Cerebellar nuclear complex (tissue), 1 donor: ENCODE measurements around the gene EIF6.
"Not testable (repeated sequence)": the region's sequence is repeated elsewhere in the genome, so short reads cannot be mapped to it uniquely, and the experiment has no call there.

Experiments
- DNase-seq, 2 experiments: peaks; one replicate each; lab custom pipeline; 2025; lab: John Stamatoyannopoulos, UW

The EIF6 gene

DNA sequence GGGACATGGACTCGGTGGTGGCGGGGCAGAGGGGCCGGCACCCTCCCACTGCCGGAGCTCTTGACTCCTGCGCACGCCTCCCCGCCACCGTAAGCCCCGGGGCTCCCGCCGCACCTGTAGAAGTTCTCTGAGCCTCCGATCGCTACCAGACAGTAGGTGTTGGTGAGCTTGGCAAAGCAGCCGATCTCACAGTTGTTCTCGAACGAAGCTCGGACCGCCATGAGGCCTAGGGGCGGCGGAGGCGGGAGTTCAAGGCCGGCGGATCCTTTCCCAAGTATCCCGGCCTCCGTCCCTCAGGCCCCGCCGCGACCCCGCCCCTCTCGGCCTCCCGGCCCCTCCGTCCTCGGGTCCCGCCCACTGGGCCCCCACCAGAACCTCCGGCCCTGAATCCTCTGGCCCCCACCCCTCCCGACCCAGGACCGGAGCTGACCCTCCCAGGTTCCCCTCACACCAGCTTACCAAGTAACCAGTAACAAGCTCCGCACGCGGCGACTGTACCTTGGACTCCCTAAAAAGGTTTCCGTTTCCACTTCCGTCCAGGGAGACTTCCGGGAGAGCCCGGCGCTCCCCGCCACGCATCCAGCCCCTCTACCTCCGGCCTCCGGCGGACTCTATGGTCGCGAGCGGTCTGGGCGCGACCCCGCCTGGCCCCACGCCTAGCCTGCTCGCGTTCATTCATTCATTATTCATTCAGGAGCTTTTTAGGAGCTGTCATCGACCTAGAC is at the start of gene EIF6:
Gene EIF6, minus strand, starts transcription at position 506 of the 725 bp plus-strand sequence. Its CDS starts 285 bp downstream, at position 221.
- peak in 1 of 2 experiments; percentile 56 for DNase-seq

DNA sequence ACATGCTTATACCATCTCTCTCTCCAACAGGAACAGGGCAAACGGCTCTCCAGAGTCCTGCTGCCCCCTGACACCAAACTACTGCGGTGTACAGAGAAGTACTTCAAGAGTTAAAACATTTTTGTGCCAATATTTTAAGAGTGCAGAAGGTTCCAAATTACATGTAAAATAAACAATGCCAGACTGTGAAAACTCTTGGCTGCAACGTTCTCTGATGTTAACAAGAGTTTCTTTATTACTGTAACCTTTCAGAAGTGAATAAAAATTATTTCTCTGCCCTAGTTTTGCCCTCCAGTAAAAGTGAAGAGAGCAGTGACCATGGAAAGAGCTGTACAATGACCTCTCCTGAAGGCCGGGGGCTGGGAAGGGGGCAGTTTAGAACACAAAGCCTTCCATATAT is 49.0 kb upstream of the EIF6 start:
- no peak for DNase-seq

DNA sequence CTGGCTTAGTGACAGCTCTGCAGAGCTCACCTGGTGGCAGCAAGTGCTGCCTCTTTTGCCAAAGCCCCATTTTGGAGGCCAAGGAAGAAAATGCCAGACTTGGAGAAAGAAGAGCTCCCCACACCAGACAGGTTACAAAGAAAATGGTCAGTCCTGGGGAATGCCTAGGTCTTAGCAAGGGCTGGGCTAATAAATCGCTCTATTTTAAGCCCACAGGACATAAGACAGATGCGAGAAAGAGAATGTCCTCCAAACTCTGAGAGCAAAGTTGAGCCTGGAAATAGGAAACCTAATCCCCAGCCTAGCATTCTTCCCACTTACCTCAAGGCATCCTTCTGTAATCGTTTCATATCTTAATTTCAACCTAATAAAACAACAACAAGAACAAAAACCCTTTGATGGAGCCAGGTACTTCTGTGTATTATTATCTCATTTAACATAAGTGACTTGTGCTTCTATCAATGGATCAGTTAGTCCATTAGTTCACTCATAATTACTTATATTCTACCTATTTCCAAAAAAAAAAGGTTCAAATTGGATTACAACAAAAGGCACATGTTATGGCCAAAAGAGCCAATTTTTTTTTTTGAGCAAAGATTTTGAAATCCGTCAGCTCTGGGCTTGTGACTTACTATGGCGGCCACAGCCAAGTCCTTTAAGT is 48.1 kb upstream of the EIF6 start:
- no peak for DNase-seq

DNA sequence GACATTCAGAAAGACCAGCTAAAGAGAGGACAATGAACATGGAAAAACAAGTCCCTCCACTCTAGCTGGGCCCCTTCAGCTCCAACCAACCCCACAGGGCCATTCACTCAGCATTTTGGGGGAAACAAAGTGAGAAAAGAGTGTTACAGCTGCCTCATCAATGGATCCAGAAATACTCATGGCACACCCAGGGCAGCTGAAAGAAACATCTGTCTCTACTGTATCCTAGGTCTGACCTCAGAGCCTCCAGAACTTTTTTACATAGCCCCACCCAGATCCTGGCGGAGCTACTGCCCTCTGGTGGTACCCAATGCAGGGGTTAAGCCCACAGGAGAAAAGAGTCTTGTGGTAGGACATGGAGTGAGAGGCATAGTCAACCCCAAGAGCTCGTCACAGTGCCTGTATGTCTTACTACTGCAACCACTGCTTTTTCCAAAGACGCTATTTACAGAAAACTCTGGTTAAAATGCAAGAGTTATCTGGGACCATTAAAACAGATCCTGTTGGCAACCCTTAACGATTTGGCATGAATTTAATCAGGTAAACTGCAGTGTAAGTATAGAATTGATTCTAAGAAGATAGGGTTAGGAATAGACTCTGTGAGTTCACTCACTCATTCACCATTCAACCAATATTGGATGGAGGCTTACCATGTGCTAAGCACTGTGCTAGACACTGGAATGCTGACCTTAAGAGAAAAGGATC is 45.0 kb upstream of the EIF6 start:
- no peak for DNase-seq

DNA sequence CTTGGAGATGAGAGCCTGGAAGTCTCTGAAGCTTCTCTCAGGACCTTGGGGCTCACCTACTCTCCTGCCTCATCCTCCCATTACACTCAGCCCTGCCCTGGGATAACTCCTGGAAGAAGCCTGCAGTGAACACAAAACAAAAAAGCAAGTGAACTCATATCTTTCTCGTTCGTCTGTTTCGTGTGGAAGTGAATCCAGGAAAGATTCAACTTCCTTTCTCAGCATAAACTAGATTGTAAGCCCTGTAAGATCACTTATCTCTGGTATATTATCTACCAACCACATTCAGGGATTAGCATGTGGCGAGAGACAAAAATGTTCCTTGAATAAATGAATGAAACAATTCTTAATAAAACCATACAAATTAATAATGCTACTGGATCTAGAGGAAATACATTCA is 44.1 kb upstream of the EIF6 start:
- no peak for DNase-seq

DNA sequence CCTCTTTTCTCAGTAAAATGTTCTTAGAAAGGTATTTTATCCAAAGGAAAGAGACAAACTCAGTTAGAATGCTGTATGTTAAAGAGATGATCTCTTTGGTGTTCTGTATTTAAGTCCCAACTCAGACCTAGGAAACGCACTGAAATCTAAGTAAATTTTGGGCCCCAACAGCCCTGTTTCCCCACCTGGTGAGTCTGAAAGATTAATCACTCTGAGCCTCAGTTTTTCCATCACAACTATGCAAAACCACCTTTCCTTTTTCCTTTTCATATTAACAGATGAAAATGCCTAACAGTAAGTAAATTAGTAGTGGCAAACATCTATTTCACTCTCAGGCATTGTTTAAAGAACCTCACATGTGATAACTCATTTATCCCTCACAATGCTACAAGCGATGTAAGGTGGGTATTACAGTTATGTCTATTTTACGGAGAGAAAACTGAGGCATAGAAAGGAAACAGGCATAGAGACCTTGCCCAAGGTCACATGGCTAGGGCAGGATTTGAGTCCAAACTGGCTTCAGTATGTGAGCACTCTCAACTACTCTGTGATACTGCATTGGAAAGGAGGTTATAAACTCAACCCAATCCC is 43.6 kb upstream of the EIF6 start:
- DNase-seq, result no peak

DNA sequence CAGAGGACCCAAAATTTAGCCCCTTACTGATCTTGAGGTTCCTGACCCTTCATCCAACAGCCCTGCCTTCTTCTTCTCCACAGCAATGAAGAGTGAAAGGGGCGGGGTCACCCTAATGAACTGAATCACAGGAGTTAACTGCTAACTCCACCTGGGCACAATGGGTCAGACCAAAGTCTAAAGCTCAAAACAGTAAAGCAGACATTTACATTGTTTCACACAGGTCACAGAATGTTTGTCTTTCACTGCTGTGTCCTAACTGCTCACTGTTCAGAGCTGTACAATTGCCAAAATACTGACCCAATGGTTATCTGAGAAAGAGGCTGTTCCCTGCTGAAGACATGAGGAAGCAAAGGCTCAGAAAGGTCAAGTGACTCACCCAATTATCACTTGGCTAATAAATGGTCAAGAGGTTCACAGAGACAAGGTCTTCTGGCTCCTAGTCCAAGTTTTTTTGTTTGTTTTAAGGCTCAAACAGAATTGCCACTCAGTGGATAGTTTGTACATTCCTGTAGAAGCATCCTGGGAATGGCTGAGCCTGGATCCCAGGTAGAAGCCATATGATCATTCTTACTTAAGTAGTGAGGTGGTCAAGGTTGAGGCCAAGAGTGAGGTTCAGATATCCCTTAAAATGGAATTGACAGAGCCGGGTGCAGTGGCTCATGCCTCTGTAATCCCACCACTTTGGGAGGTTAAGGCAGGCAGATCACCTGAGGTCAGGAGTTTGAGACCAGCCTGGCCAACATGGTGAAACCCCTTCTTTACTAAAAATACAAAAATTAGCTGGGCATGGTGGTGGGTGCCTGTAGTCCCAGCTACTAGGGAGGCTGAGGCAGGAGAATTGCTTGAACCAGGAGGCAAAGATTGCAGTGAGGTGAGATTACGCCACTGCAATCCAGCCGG is 42.8 kb upstream of the EIF6 start:
- DNase-seq, result no peak

DNA sequence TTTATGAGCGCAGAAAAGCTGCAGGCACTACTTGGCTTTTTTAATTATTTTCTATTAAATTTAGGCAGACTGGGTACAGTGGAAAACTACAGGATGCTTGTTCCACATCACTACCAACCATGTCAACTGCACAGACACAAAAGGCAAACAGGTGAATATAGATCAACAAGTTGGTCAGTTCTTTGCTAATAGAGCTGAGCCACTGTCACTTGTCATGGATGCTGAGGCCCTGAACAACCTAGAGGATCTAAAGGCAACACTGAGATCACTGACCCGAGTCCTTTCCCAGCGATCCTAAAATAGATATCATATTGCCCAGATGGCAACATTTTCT is 42.1 kb upstream of the EIF6 start:
- no peak for DNase-seq

DNA sequence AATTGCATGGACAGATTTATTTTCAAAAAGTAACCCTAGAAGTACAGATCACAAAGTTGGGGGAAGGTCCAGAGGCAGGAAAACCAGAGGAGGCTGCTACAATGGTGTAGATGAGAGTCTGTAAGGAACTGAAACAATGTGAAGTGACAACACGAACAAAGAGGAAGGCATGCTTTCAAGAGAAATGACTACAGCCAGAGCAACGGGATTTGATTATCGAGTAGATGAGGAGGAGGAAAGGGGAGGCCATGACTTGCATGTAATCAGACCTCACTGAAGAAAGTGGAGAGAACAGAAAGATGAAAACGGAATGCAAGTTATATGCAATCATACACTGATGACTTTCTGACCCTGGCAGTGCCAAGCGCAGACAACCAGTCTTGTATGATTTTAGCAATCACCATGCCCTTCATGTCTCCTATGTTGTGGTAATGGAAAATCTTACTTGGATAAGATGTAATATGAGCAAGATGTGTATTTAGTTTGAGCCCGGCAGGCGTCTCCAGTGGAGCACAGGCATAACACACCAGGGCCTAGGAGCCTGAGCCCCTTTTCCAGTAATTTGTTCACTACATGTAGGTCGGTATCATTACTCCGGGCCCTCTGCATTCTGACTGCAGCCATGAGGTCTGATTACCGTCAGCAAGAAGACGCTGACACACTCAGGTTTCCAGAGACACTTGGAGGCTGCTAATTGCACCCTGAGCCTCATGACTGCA is 41.6 kb upstream of the EIF6 start:
- no peak for DNase-seq

DNA sequence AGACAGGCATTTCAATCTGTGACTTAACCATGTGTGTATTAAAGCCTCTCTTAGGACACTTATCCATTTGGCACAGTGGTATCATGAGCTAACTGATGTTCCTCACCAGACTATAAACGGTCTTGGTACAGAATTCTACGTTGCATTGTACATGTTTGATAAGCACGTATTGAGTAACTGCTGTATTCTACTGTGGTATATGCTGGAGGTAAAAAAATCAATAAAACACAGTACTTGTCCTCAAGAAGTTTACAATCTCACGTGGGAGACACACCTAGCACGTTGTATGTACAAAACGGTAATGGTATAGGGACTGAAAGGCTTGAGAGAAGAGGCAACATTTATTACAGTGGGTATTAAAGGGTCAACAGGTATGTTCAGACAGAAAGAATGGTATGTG is 40.8 kb upstream of the EIF6 start:
- DNase-seq, result no peak

DNA sequence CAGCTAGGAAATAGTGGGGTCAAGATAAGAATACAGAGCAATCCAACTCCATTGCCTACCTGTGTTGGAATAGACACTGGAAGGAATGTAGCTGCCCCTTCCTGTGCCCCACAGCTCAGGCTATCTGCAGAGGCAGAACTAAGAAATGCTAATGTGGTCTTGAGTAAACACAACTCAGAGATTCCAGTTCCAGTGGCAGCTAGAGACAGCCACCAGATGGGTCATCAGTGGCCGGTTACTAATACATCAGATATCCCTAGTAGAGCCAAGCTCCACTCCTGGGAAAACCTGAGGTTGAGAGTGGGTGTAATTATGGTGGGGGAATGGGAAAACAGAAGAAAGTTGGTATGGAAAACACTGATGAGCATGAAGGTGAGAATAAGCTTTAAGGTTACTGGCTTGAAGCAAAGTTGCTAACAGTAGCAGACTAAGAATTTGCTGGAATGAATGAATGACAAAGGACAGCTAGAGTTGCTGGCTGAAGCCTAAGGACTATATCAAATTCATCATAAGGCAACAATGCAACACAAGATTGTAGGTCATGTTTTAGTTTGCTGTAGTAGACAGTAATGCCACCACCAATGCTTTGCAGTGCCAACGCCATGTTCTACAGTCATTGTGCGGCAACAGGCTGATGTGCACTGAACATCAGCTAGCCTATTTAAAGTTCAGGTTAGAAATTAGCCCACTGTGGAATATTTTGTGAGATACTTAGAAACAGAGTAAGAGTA is 36.0 kb upstream of the EIF6 start:
- DNase-seq, result no peak

DNA sequence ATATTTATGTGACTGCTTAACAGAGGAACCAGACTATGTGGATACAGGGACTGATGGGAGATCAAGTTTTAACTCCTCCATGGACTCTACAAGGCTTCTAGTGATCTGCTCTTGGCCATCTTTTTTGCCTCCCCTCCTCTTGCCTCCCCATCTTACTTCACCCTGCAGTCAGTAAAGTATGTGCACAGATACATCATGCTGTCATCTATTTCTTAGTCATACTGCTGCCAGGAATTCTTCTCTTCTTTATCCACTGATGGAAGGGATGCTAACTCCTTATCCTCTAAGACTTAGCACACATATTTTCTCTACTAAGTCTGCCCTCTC is 35.3 kb upstream of the EIF6 start:
- no peak for DNase-seq

DNA sequence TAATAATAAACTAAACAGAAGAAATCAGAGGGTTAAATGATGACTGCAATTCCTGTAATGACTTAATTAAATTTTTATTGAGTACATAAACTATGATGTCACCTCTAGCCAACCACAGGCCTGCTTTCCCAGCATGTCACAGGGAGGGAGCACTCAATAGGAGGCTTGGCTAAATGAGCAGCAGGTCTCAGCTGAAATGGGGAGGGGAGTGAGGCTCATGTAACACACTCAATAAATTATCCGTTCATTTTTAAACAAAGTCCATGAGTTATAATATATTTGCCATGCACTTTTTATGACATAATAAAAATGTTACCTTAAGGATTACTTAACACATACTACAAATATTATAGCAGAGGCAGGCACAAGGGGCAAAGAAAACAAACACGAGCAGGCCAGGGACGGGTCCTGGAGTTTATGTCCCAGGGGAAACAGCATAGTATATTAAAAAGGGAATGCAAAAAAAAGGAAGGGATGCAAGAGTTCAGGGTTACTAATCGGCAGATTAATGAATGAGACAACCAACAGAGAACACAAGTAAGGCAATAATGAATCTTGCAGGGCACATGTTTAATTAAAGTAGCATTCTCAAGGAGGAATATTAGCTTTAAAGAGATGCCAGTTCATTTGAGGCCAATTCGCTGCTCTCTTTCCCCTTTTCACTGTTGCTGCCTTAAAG is 34.8 kb upstream of the EIF6 start:
- no peak for DNase-seq

DNA sequence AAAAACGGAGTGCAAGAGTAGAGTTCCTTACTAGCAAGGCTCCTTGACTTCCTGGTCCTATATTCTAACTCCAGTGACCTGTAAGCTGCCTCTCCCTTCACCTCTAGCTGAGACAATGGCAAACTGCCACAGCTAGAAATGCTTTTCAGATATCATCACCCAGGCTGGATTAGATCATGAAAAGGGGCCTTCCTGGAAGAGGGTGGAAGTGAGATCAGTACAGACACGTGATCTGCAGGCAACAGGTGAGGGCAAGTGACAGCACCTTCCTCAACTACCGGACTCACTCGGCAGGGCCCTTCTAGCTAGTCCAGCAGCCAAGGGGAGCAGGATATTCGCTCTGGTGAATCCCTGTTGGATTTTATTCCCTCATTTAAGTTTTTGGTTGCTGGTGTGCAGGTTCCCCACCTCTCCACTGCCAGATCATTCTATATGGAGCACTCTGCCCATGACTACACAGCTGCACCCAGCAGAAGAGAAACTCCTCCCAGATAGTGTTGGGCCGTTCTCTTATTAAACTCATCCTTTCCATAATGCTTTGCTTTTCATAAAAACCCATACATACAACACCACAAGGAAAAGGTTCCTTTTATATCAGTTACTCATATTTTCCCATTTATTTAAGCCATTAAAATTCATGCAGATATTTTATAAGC is 34.1 kb upstream of the EIF6 start:
- no peak for DNase-seq

DNA sequence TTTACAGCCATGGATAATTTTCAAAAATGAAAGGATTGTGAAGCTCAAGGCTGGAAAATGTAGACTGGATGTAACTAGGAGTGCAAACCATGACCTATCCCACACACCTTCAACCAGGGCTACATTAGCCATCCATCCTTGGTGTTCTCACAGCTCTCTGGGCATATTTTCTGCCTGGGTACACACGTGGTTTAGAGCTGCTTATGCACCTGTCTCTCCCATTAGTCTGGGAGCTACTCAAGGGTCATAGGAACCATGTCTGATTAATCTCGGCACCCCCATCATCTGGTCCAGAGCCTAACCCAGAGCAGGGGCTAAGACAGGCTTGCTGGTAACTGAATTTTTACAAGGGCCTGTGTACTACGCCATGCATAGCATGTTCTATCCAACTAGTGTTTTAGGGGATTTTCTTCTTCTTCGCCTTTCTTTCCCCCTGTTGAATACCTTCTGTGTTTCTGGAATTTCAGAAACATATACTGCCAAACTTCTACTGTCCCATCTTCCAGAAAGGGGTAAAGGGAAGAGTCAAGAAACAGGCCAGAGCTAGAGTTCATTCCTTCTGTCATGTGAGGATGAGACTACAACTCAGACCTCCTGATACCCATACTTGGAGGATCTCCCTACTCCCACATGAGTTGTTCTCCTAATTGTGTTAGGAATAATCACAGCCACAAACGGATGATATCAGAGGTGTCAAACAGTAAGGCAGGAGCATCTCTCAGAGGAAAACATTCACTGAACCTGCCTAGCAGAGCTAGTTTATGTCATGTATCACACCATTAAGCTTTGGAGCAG is 33.0 kb upstream of the EIF6 start:
- DNase-seq, result no peak

DNA sequence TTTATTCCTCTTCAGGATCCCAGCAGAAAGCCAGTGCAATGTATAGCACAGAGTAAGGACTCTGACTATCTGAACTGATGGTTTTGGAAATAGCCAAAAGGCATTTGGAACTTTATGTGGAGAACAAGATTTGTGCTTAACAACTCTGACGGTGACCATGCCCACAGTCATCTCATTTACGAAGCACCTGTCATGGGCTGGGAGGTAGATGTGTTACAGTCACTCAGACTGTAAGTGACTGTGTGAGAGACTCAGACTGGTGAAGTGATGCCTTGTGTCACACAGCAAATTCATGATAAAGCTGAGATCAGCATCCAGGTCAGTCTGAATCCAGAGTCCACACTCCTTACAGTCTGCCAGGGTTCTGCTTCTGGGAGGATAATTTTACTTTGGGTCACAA is 31.5 kb upstream of the EIF6 start:
- DNase-seq, result no peak

DNA sequence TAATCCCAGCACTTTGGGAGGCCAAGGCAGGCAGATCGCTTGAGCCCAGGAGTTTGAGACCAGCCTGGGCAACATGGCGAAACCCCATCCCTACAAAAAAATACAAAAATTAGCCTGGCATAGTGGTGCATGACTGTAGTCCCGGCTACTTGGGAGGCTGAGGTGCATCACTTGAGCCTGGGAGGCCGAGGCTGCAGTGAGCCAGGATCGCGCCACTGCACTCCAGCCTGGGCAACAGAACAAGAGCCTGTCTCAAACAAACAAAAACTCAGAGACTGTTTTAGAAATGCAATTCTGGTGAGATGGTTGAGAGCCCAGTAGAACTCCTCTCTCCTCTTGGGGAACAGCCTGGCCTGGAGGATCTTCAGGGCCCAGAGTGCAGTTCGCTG is 31.1 kb upstream of the EIF6 start:
- DNase-seq, result not testable (repeated sequence)

DNA sequence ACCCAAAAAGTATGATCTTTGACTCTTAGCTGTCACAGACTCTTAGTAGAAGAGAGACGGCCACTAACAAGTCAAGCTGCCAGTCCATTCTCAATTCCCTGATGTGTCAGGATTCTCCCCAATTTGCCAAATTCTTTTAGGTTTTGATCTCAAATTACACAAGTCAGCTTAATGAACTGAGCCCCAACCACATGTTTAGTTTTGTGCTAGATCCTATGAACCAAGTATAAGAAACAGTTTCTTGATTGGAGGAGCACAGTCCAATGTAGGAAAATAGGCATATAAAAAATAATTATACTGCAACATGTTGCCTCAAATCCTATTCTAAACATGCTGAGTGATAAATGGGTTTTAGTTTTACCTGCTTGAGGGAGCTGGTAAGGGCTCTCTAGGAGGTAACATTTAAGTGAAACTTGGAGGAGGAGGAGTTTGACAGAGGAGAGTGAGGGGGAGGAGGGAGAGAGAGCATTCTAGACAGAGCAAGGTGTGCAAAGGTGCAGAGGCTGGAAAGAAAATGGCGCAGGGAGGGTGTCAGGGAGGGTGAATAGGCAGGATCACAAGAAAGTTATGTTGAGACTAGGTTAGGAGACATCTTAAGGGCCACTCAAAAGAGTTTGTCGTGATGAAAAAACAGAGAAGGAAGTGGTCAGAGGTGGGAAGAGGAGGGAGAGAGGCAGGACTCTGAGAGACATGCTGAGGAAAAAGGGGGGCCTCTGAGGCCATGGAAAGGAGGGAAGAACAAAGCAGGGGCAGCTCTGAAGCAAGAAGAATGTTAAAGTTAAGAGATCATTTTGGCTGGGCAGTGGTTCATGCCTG is 30.5 kb upstream of the EIF6 start:
- DNase-seq, result no peak
